GM12878 (cell line): ENCODE data around the gene NCAM1. TPM values are rescaled to one million over a fixed set of nuclear protein-coding genes. Genes with fewer than 3 reads are reported as not detected.

Experiments used
- ATAC-seq: fragments of 200-7000 bp; cut with Tn5 transposase; 3 replicates; pipeline ENCODE4 v1.9.1; 2020; ENCODE audit warnings: mild to moderate bottlenecking, moderate library complexity
- BruUV-seq: library from RNA; stranded (reverse); fragments of 400-500 nt; replicated peaks from 2 replicates; lab custom pipeline; 2021; lab: Mats Ljungman, UMichigan
- CTCF ChIA-PET: fragments of 300-600 bp; sonication (Branson Sonifier 250); formaldehyde crosslinking; extraction: SDS; loops from one replicate; lab custom pipeline; 2021; ENCODE audit warnings: inconsistent platforms; lab: Yijun Ruan, JAX
- POLR2A ChIA-PET: fragments of 350-600 bp; formaldehyde crosslinking; extraction: SDS; loops from one replicate; lab custom pipeline; 2021; ENCODE audit warnings: inconsistent platforms; lab: Charles Lee
- RAD21 ChIA-PET: fragments of 300-600 bp; sonication (Branson Sonifier 250); formaldehyde crosslinking; loops from one replicate; lab custom pipeline; 2023; ENCODE audit warnings: antibody characterized with exemption; ENCODE audit not compliant: unreplicated experiment; lab: Charles Lee
- SMC1A ChIA-PET: fragments of 300-600 bp; sonication (Branson Sonifier 250); formaldehyde crosslinking; loops from one replicate; lab custom pipeline; 2023; ENCODE audit not compliant: unreplicated experiment, uncharacterized antibody; lab: Charles Lee
- DNase-seq: peaks from one replicate; pipeline ENCODE4 v3.0.0-alpha.2; 2011; ENCODE audit warnings: low read depth, low spot score
- FAIRE-seq: peaks from 3 replicates; lab custom pipeline; 2011; peaks lifted over from hg19 to GRCh38; lab: Jason Lieb, UNC
- H2AFZ ChIP-seq: 2 replicates; pipeline ENCODE4 v1.6.0; 2011; ENCODE audit warnings: low read depth, low read length, control low read depth; ENCODE audit not compliant: control insufficient read depth
- H3K27ac ChIP-seq: 2 replicates; pipeline ENCODE4 v1.5.1; 2011; ENCODE audit warnings: control low read depth; ENCODE audit not compliant: control insufficient read depth, insufficient read depth
- H3K27me3 ChIP-seq, 2 experiments: replicated peaks in 1 of 2; 2 replicates each; pipeline versions ENCODE4 v1.6.0 to v1.6.1; 2011; ENCODE audit warnings: low read length in 1 of 2; ENCODE audit not compliant: control insufficient read depth in 2 of 2, insufficient read depth in 2 of 2
- H3K36me3 ChIP-seq, 2 experiments: 2 replicates each; pipeline ENCODE4 v1.5.1; 2011; ENCODE audit warnings: low read length in 1 of 2; ENCODE audit not compliant: control insufficient read depth in 2 of 2, insufficient read depth in 2 of 2
- H3K4me1 ChIP-seq: 2 replicates; pipeline ENCODE4 v1.6.1; 2011; ENCODE audit warnings: mild to moderate bottlenecking, low read length, moderate library complexity, mixed read lengths; ENCODE audit not compliant: control insufficient read depth, insufficient read depth
- H3K4me2 ChIP-seq: 2 replicates; pipeline ENCODE4 v1.6.0; 2011; ENCODE audit warnings: control low read depth; ENCODE audit not compliant: control insufficient read depth, insufficient read depth
- H3K4me3 ChIP-seq: fragments of 200-600 bp; sonication (generic); 2 replicates; pipeline ENCODE4 v1.5.1; 2016
- H3K79me2 ChIP-seq: 2 replicates; pipeline ENCODE4 v1.6.0; 2011; ENCODE audit warnings: low read length; ENCODE audit not compliant: control insufficient read depth, insufficient read depth
- H3K9ac ChIP-seq: 2 replicates; pipeline ENCODE4 v1.8.0; 2011; ENCODE audit warnings: low read length, control low read depth, mixed read lengths; ENCODE audit not compliant: control insufficient read depth, insufficient read depth
- H3K9me3 ChIP-seq: replicated peaks from 3 replicates; pipeline ENCODE4 v1.5.1; 2011; ENCODE audit warnings: mild to moderate bottlenecking, low read length; ENCODE audit not compliant: control insufficient read depth, insufficient read depth
- H4K20me1 ChIP-seq: 2 replicates; pipeline ENCODE4 v1.6.0; 2011; ENCODE audit not compliant: control insufficient read depth, insufficient read depth
- POLR2A ChIP-seq: IDR thresholded peaks from 2 replicates; pipeline ENCODE4 v1.6.1; 2011; ENCODE audit warnings: low read depth, mild to moderate bottlenecking, low read length
- SMARCA5 ChIP-seq: fragments of 450-650 bp; IDR thresholded peaks from 2 replicates; pipeline ENCODE4 v1.6.1; 2017; ENCODE audit warnings: mild to moderate bottlenecking
- WGBS: methylation state at CpG from one replicate; pipeline ENCODE4 v1.1.6; 2016; ENCODE audit warnings: low lambda C conversion rate; ENCODE audit not compliant: insufficient replicate concordance, insufficient coverage; ENCODE audit errors: missing lambda C conversion rate; 5-methylcytosine and 5-hydroxymethylcytosine counted together
- in situ Hi-C: fragments of 300-500 bp; cut with MboI; formaldehyde crosslinking; loops from 9 replicates; pipeline ENCODE4 v1.14.3; 2018; ENCODE audit warnings: mixed read lengths
- intact Hi-C: fragments of 100-400 bp; cut with micrococcal nuclease; formaldehyde crosslinking; loops from one replicate; pipeline ENCODE4 v1.14.2; 2022; ENCODE audit not compliant: unreplicated experiment
- polyA plus RNA-seq, 11 experiments: library from polyadenylated mRNA; depleted of rRNA in 4 of 11; unstranded in 6 of 11; stranded (reverse) in 5 of 11; fragments of >200 nt; fragmentation: Nextera tagmentation in 4 of 11; fragmentation: Illumina TruSeq in 1 of 11; extraction: Ambion mirVana in 4 of 11; extraction: Trizol in 1 of 11; gene quantifications; 1 replicate in 1 of 11; 2 replicates in 10 of 11; pipeline versions ENCODE4 v1.2.1 to v1.2.3, GENCODE V29; 2011 to 2016; ENCODE audit warnings: inconsistent platforms in 2 of 11, missing spikeins in 2 of 11, low read depth in 1 of 11
- total RNA-seq, 4 experiments: library from RNA; depleted of rRNA in 3 of 4; stranded (reverse); fragments of >200 nt in 3 of 4; fragmentation: Illumina TruSeq in 1 of 4; extraction: Trizol in 1 of 4; gene quantifications; 2 replicates each; pipeline versions ENCODE4 v1.2.1 to v1.2.3, GENCODE V29; 2013 to 2021
- TF ChIP-seq, protein P1 (sequence below): IDR thresholded peaks from 2 replicates; pipeline ENCODE4 v1.6.1; 2012; ENCODE audit warnings: mild to moderate bottlenecking, low read depth, low read length
- TF ChIP-seq, protein P2 (sequence below): fragments of 450-650 bp; IDR thresholded peaks from 2 replicates; pipeline ENCODE4 v1.6.1; 2018; ENCODE audit warnings: mild to moderate bottlenecking, low read depth, moderate library complexity; ENCODE audit not compliant: partially characterized antibody
- TF ChIP-seq, protein P3 (sequence below): IDR thresholded peaks from 2 replicates; pipeline ENCODE4 v1.6.1; 2012; ENCODE audit warnings: improper control_type of control experiment, low read depth, low read length; ENCODE audit not compliant: insufficient replicate concordance

The NCAM1 gene
- total and polyA plus RNA-seq, 10 of the 15 experiments (the other 5 are each of a cell fraction or from before 2014, with no cell fraction given): 0.10 to 0.23 (median 0.11) TPM; not detected in 7

DNA sequence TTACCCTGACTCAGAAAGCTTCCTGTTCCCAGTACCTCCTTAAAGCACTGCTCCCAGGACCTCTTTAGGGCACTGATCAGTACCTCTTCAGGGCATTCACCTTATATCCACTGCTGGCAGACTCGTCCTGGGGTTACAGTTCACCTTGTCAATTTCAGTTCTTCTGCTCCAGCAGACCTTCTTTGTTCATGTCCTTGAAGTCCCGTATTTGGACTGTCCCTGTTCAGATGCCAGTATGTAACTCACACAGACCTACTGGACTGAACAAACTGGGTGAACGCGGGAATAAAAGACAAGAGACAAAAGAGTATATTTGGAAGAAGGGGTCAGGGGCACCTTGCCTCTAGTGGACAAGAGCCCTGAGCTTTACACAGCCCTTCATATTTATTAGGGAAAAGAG is 31.8 kb upstream of the NCAM1 start (continued):
- TF ChIP-seq, protein P1, sequence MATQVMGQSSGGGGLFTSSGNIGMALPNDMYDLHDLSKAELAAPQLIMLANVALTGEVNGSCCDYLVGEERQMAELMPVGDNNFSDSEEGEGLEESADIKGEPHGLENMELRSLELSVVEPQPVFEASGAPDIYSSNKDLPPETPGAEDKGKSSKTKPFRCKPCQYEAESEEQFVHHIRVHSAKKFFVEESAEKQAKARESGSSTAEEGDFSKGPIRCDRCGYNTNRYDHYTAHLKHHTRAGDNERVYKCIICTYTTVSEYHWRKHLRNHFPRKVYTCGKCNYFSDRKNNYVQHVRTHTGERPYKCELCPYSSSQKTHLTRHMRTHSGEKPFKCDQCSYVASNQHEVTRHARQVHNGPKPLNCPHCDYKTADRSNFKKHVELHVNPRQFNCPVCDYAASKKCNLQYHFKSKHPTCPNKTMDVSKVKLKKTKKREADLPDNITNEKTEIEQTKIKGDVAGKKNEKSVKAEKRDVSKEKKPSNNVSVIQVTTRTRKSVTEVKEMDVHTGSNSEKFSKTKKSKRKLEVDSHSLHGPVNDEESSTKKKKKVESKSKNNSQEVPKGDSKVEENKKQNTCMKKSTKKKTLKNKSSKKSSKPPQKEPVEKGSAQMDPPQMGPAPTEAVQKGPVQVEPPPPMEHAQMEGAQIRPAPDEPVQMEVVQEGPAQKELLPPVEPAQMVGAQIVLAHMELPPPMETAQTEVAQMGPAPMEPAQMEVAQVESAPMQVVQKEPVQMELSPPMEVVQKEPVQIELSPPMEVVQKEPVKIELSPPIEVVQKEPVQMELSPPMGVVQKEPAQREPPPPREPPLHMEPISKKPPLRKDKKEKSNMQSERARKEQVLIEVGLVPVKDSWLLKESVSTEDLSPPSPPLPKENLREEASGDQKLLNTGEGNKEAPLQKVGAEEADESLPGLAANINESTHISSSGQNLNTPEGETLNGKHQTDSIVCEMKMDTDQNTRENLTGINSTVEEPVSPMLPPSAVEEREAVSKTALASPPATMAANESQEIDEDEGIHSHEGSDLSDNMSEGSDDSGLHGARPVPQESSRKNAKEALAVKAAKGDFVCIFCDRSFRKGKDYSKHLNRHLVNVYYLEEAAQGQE: no peak
- TF ChIP-seq, protein P2, sequence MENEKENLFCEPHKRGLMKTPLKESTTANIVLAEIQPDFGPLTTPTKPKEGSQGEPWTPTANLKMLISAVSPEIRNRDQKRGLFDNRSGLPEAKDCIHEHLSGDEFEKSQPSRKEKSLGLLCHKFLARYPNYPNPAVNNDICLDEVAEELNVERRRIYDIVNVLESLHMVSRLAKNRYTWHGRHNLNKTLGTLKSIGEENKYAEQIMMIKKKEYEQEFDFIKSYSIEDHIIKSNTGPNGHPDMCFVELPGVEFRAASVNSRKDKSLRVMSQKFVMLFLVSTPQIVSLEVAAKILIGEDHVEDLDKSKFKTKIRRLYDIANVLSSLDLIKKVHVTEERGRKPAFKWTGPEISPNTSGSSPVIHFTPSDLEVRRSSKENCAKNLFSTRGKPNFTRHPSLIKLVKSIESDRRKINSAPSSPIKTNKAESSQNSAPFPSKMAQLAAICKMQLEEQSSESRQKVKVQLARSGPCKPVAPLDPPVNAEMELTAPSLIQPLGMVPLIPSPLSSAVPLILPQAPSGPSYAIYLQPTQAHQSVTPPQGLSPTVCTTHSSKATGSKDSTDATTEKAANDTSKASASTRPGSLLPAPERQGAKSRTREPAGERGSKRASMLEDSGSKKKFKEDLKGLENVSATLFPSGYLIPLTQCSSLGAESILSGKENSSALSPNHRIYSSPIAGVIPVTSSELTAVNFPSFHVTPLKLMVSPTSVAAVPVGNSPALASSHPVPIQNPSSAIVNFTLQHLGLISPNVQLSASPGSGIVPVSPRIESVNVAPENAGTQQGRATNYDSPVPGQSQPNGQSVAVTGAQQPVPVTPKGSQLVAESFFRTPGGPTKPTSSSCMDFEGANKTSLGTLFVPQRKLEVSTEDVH: no peak
- TF ChIP-seq SMARCA5: no peak

DNA sequence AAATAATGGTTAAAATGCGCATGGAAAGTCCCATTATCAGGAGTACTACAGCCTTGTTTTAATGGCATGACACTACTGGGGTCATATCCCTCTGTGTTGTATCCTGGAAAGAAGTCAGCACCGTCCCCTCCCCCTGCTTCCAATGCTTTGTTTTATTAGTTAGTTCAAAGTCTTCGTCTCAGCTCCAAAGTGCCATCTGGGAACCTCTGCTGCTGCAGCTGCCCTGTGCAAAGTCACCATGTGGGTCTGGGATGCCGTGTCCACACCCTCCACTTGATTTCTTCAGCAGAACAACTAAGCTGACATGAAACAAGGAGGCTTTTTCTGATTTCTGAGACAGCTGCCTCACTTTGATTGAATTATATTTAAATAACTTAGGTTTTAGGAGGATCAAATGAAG is 29.5 kb upstream of the NCAM1 start:
- ATAC-seq (no peak), FAIRE-seq (no peak), DNase-seq (no peak)
- RAD21 ChIA-PET: no interaction called here
- no peaks in the 10 kb centered on the region for H4K20me1 ChIP-seq
- H3K9ac ChIP-seq: no peak overlapping the region
- TF ChIP-seq SMARCA5 (no peak), POLR2A (no peak)
- TF ChIP-seq, protein P3, sequence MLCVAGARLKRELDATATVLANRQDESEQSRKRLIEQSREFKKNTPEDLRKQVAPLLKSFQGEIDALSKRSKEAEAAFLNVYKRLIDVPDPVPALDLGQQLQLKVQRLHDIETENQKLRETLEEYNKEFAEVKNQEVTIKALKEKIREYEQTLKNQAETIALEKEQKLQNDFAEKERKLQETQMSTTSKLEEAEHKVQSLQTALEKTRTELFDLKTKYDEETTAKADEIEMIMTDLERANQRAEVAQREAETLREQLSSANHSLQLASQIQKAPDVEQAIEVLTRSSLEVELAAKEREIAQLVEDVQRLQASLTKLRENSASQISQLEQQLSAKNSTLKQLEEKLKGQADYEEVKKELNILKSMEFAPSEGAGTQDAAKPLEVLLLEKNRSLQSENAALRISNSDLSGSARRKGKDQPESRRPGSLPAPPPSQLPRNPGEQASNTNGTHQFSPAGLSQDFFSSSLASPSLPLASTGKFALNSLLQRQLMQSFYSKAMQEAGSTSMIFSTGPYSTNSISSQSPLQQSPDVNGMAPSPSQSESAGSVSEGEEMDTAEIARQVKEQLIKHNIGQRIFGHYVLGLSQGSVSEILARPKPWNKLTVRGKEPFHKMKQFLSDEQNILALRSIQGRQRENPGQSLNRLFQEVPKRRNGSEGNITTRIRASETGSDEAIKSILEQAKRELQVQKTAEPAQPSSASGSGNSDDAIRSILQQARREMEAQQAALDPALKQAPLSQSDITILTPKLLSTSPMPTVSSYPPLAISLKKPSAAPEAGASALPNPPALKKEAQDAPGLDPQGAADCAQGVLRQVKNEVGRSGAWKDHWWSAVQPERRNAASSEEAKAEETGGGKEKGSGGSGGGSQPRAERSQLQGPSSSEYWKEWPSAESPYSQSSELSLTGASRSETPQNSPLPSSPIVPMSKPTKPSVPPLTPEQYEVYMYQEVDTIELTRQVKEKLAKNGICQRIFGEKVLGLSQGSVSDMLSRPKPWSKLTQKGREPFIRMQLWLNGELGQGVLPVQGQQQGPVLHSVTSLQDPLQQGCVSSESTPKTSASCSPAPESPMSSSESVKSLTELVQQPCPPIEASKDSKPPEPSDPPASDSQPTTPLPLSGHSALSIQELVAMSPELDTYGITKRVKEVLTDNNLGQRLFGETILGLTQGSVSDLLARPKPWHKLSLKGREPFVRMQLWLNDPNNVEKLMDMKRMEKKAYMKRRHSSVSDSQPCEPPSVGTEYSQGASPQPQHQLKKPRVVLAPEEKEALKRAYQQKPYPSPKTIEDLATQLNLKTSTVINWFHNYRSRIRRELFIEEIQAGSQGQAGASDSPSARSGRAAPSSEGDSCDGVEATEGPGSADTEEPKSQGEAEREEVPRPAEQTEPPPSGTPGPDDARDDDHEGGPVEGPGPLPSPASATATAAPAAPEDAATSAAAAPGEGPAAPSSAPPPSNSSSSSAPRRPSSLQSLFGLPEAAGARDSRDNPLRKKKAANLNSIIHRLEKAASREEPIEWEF: no peak
- no peak overlapping the region for H3K27ac ChIP-seq
- CTCF ChIA-PET: no interaction called here
- intact Hi-C loops (no loop called here), in situ Hi-C loops (no loop called here)
- H3K36me3 ChIP-seq: no peaks in the 10 kb centered on the region
- H3K79me2 ChIP-seq: no peaks in the 10 kb centered on the region
- H3K4me2 ChIP-seq: no peak overlapping the region
- H3K9me3 ChIP-seq: no peaks in the 10 kb centered on the region
- no TSS peak for BruUV-seq
- SMC1A ChIA-PET: no interaction called here
- 8% methylated on average over 4 of the region's 4 CpGs for WGBS
- POLR2A ChIA-PET: no interaction called here
- no peak overlapping the region for H2AFZ ChIP-seq
- H3K4me3 ChIP-seq: no peak overlapping the region
- H3K4me1 ChIP-seq: no peaks in the 10 kb centered on the region
- H3K27me3 ChIP-seq: no peaks in the 10 kb centered on the region; a peak in 1 of 4 replicates
